Smooth muscle cell (in vitro differentiated cells): ENCODE results near the gene DCAF17. TPM values are rescaled to one million over a fixed set of nuclear protein-coding genes. Genes with fewer than 3 reads are reported as not detected.

Source experiments
- DNase-seq: peaks from one replicate; lab custom pipeline; 2025; ENCODE audit not compliant: unreplicated experiment; lab: John Stamatoyannopoulos, UW
- H2AFZ ChIP-seq: fragments of 200-600 bp; sonication (generic); 2 replicates; pipeline ENCODE4 v1.6.0; 2016; ENCODE audit warnings: antibody characterized with exemption, low read depth, mild to moderate bottlenecking
- H3F3A ChIP-seq: fragments of 200-600 bp; sonication (generic); 2 replicates; pipeline ENCODE4 v1.6.0; 2017; ENCODE audit warnings: antibody characterized with exemption, low read depth
- H3K27ac ChIP-seq: fragments of 200-600 bp; sonication (generic); 2 replicates; pipeline ENCODE4 v1.5.1; 2016; ENCODE audit warnings: low read depth, mild to moderate bottlenecking
- H3K27me3 ChIP-seq: fragments of 200-600 bp; sonication (generic); 2 replicates; pipeline ENCODE4 v1.6.1; 2016; ENCODE audit warnings: low read depth, mild to moderate bottlenecking
- H3K36me3 ChIP-seq: fragments of 200-600 bp; sonication (generic); 2 replicates; pipeline ENCODE4 v1.5.1; 2016; ENCODE audit warnings: low read depth
- H3K4me1 ChIP-seq: fragments of 200-600 bp; sonication (generic); 2 replicates; pipeline ENCODE4 v1.5.1; 2016; ENCODE audit warnings: low read depth
- H3K4me2 ChIP-seq: fragments of 200-600 bp; sonication (generic); 2 replicates; pipeline ENCODE4 v1.6.0; 2016; ENCODE audit warnings: mild to moderate bottlenecking
- H3K4me3 ChIP-seq: fragments of 200-600 bp; sonication (generic); 2 replicates; pipeline ENCODE4 v1.5.1; 2016; ENCODE audit warnings: mild to moderate bottlenecking
- H3K79me2 ChIP-seq: fragments of 200-600 bp; sonication (generic); 2 replicates; pipeline ENCODE4 v1.6.0; 2016; ENCODE audit warnings: low read depth, mild to moderate bottlenecking
- H3K9ac ChIP-seq: fragments of 200-600 bp; sonication (generic); 2 replicates; pipeline ENCODE4 v1.6.0; 2016; ENCODE audit warnings: low read depth
- H3K9me3 ChIP-seq: fragments of 200-600 bp; sonication (generic); replicated peaks from 2 replicates; pipeline ENCODE4 v1.5.1; 2016; ENCODE audit warnings: low read depth
- H4K20me1 ChIP-seq: fragments of 200-600 bp; sonication (generic); 2 replicates; pipeline ENCODE4 v1.6.0; 2016; ENCODE audit warnings: low read depth
- CTCF ChIP-seq: fragments of 200-600 bp; sonication (generic); IDR thresholded peaks from 2 replicates; pipeline ENCODE4 v1.5.1; 2017; ENCODE audit warnings: borderline replicate concordance, mild to moderate bottlenecking, antibody characterized with exemption; ENCODE audit not compliant: insufficient read depth, poor library complexity, severe bottlenecking
- WGBS: methylation state at CpG from one replicate; pipeline ENCODE4 v1.1.7; 2016; ENCODE audit warnings: low lambda C conversion rate; 5-methylcytosine and 5-hydroxymethylcytosine counted together
- polyA plus RNA-seq: library from polyadenylated mRNA; unstranded; fragments of >200 nt; fragmentation: Nextera tagmentation; extraction: Ambion mirVana; gene quantifications from 2 replicates; pipeline ENCODE4 v1.2.1, GENCODE V29; 2016
- total RNA-seq: library from RNA; depleted of rRNA; stranded (reverse); fragments of >200 nt; gene quantifications from 2 replicates; pipeline ENCODE4 v1.2.3, GENCODE V29; 2014

Gene DCAF17
- total RNA-seq, result 16.0 and 17.2 TPM in 2 replicates
- polyA plus RNA-seq, result 4.3 TPM in 2 replicates

GRCh38 chr2:171434013-171434989 is at the start of gene DCAF17:
DCAF17 (plus strand) TSS chr2:171434226; CDS start chr2:171434578, 352 bp downstream.
- DNase-seq, result peak; percentile 77
- no peak for TF ChIP-seq CTCF
- WGBS, result under 1% methylated on average over 90 of the region's 92 CpGs
- no peaks in the 10 kb centered on the region for H3K9me3 ChIP-seq
- peak within 1 kb of the TSS; percentile 87 for H3K27ac ChIP-seq
- H4K20me1 ChIP-seq, result no peaks in the 10 kb centered on the region
- peak within 1 kb of the TSS; percentile 72 for H3K4me3 ChIP-seq
- H3K27me3 ChIP-seq, result no peaks in the 10 kb centered on the region
- peak within 1 kb of the TSS; percentile 84 for H3K9ac ChIP-seq
- peaks cover 30% of the 10 kb centered on the region for H3K4me1 ChIP-seq
- H3F3A ChIP-seq, result peaks cover 5% of the 10 kb centered on the region
- H3K79me2 ChIP-seq, result peaks cover 46% of the 10 kb centered on the region
- no peaks in the 10 kb centered on the region for H3K36me3 ChIP-seq
- peak within 1 kb of the TSS; percentile 98 for H2AFZ ChIP-seq
- peak within 1 kb of the TSS; percentile 92 for H3K4me2 ChIP-seq

GRCh38 chr2:171386627-171387026 is 47.4 kb upstream of the DCAF17 start:
- TF ChIP-seq CTCF, result no peak
- H3K27me3 ChIP-seq, result no peaks in the 10 kb centered on the region
- WGBS, result 83% methylated on average over 7 of the region's 10 CpGs
- no peak for DNase-seq
- no peaks in the 10 kb centered on the region for H3K79me2 ChIP-seq
- no peaks in the 10 kb centered on the region for H4K20me1 ChIP-seq
- no peaks in the 10 kb centered on the region for H3K9me3 ChIP-seq
- no peaks in the 10 kb centered on the region for H3F3A ChIP-seq
- no peak overlapping the region for H3K4me2 ChIP-seq
- H2AFZ ChIP-seq, result no peak overlapping the region
- H3K27ac ChIP-seq, result no peak overlapping the region
- no peaks in the 10 kb centered on the region for H3K4me1 ChIP-seq
- no peaks in the 10 kb centered on the region for H3K36me3 ChIP-seq
- H3K4me3 ChIP-seq, result no peak overlapping the region
- H3K9ac ChIP-seq, result no peak overlapping the region

- 67% methylated on average over 7 of the region's 7 CpGs for WGBS
- H3K79me2 ChIP-seq, result no peaks in the 10 kb centered on the region
- H3K4me2 ChIP-seq, result no peak overlapping the region
- H3K4me3 ChIP-seq, result no peak overlapping the region
- DNase-seq, result no peak
- TF ChIP-seq CTCF, result no peak
- no peaks in the 10 kb centered on the region for H4K20me1 ChIP-seq
- no peak overlapping the region for H3K27ac ChIP-seq
- no peaks in the 10 kb centered on the region for H3F3A ChIP-seq
- H3K9me3 ChIP-seq, result no peaks in the 10 kb centered on the region
- H3K27me3 ChIP-seq, result no peaks in the 10 kb centered on the region
- no peak overlapping the region for H3K9ac ChIP-seq
- H2AFZ ChIP-seq, result no peak overlapping the region
- no peaks in the 10 kb centered on the region for H3K4me1 ChIP-seq
- H3K36me3 ChIP-seq, result no peaks in the 10 kb centered on the region
Measured at GRCh38 chr2:171387052-171387451, 47.0 kb upstream of the DCAF17 start.
